DOHH2 (cell line): ENCODE measurements around the gene FGF9.

Experiments
- H3F3A ChIP-seq: fragments of 200-600 bp; sonication (generic), shearing (Covaris generic); 2 replicates; pipeline ENCODE4 v1.6.0; 2016; ENCODE audit warnings: antibody characterized with exemption, mild to moderate bottlenecking; ENCODE audit not compliant: control insufficient read depth, insufficient read depth
- H3K27ac ChIP-seq: fragments of 200-600 bp; sonication (generic); 2 replicates; pipeline ENCODE4 v1.5.1; 2014; ENCODE audit warnings: low read depth, mild to moderate bottlenecking, low read length, moderate library complexity
- H3K27me3 ChIP-seq: fragments of 200-600 bp; sonication (generic); 2 replicates; pipeline ENCODE4 v1.6.1; 2014; ENCODE audit warnings: mild to moderate bottlenecking, low read length, mixed read lengths; ENCODE audit not compliant: control insufficient read depth
- H3K36me3 ChIP-seq: fragments of 200-600 bp; sonication (generic); 2 replicates; pipeline ENCODE4 v1.6.1; 2014; ENCODE audit warnings: mild to moderate bottlenecking, low read length, moderate library complexity, mixed read lengths; ENCODE audit not compliant: control insufficient read depth
- H3K4me1 ChIP-seq: fragments of 200-600 bp; sonication (generic); 2 replicates; pipeline ENCODE4 v1.6.1; 2014; ENCODE audit warnings: mild to moderate bottlenecking, low read length, mixed read lengths; ENCODE audit not compliant: control insufficient read depth
- H3K4me2 ChIP-seq: fragments of 200-600 bp; sonication (generic); 2 replicates; pipeline ENCODE4 v1.6.0; 2014; ENCODE audit warnings: mild to moderate bottlenecking, low read length, moderate library complexity
- H3K4me3 ChIP-seq: fragments of 200-600 bp; sonication (generic); 2 replicates; pipeline ENCODE4 v1.5.1; 2014; ENCODE audit warnings: mild to moderate bottlenecking, low read length, mixed read lengths
- H3K79me2 ChIP-seq: fragments of 200-600 bp; sonication (generic); 2 replicates; pipeline ENCODE4 v1.6.1; 2014; ENCODE audit warnings: mild to moderate bottlenecking, low read length, mixed read lengths; ENCODE audit not compliant: control insufficient read depth
- H3K9me2 ChIP-seq: fragments of 200-600 bp; sonication (generic); replicated peaks from 2 replicates; pipeline ENCODE4 v1.6.1; 2014; ENCODE audit warnings: mild to moderate bottlenecking, low read length, mixed read lengths; ENCODE audit not compliant: control insufficient read depth
- H3K9me3 ChIP-seq: fragments of 200-600 bp; sonication (generic); 2 replicates; pipeline ENCODE4 v1.6.1; 2014; ENCODE audit warnings: antibody characterized with exemption, low read length, mixed read lengths; ENCODE audit not compliant: control insufficient read depth, insufficient read depth
- H4K20me1 ChIP-seq: fragments of 200-600 bp; sonication (generic); 2 replicates; pipeline ENCODE4 v1.6.0; 2014; ENCODE audit warnings: low read depth, mild to moderate bottlenecking, antibody characterized with exemption, low read length, moderate library complexity; ENCODE audit not compliant: control insufficient read depth, insufficient read depth
- CTCF ChIP-seq: fragments of 200-600 bp; sonication (generic); IDR thresholded peaks from one replicate; pipeline ENCODE4 v1.5.1; 2014; ENCODE audit warnings: antibody characterized with exemption, mild to moderate bottlenecking, low read depth, low read length; ENCODE audit not compliant: poor library complexity, severe bottlenecking
- EZH2phosphoT487 ChIP-seq: fragments of 200-600 bp; sonication (generic); IDR thresholded peaks from 2 replicates; pipeline ENCODE4 v1.6.1; 2017; ENCODE audit warnings: borderline replicate concordance, mild to moderate bottlenecking, antibody characterized with exemption, low read length, moderate library complexity, mixed read lengths

Gene FGF9

DNA sequence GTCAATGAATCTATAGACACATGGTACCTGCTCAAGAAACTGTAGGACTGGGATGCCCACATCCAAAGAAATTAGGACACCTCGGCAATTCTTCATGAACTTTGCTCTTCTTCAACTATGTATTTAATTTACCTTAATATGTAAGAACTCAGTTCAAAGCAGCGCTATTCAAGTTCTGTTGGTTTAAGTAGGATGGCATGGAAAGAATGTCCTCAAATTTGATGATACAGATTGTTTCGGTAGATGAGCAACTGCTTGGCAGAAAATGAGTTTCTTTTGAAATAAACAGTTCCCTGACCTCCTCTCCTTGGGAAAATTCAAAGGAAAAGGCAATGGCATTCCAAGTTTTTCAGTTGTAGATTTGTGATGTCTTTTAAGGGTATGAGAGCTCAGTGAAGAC, 36.7 kb downstream of the FGF9 start:
- no peak for TF ChIP-seq CTCF
- TF ChIP-seq EZH2phosphoT487 = no peak
- no peaks in the 10 kb centered on the region for H3K4me1 ChIP-seq
- H3K27ac ChIP-seq = no peak overlapping the region
- no peaks in the 10 kb centered on the region for H3F3A ChIP-seq
- no peak overlapping the region for H3K4me2 ChIP-seq
- H3K79me2 ChIP-seq = no peaks in the 10 kb centered on the region
- H3K9me2 ChIP-seq = no peaks in the 10 kb centered on the region
- H3K36me3 ChIP-seq = no peaks in the 10 kb centered on the region
- no peaks in the 10 kb centered on the region for H4K20me1 ChIP-seq
- H3K9me3 ChIP-seq = no peaks in the 10 kb centered on the region
- no peaks in the 10 kb centered on the region for H3K27me3 ChIP-seq
- no peak overlapping the region for H3K4me3 ChIP-seq

DNA sequence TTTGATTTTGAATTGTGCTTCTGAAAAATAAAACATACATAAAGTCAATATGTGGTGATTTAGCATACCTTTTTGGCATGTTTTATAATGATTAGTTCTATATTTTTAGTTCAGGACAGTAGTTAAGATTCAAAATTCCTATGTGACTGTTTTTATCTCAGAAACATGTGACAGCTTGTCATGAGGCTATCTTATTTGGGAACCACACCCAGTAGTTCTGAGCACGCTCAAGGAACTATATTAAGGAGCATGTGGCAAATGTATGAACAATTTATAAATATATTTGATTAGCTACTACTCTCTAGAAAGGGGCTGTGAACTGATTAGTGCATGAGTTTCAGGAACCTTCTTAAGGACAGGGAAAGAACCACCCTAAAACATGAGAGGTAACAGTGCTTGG, 38.8 kb downstream of the FGF9 start:
- Histone ChIP-seq H3K79me2 (no peaks in the 10 kb centered on the region), H3K36me3 (no peaks in the 10 kb centered on the region), H3K27ac (no peak overlapping the region), H3K27me3 (no peaks in the 10 kb centered on the region), H3K4me3 (no peak overlapping the region), H4K20me1 (no peaks in the 10 kb centered on the region), H3K9me2 (no peaks in the 10 kb centered on the region), H3F3A (no peaks in the 10 kb centered on the region), H3K4me2 (no peak overlapping the region), H3K9me3 (no peaks in the 10 kb centered on the region), H3K4me1 (no peaks in the 10 kb centered on the region)
- TF ChIP-seq CTCF (no peak), EZH2phosphoT487 (no peak)

GRCh38 chr13:21710163-21710562, 39.3 kb downstream of the FGF9 start:
- Histone ChIP-seq H3K4me1 (no peaks in the 10 kb centered on the region), H3K27ac (no peak overlapping the region), H3K4me2 (no peak overlapping the region), H3K79me2 (no peaks in the 10 kb centered on the region), H3K36me3 (no peaks in the 10 kb centered on the region), H3K27me3 (no peaks in the 10 kb centered on the region), H4K20me1 (no peaks in the 10 kb centered on the region), H3K9me2 (no peaks in the 10 kb centered on the region), H3K4me3 (no peak overlapping the region), H3K9me3 (no peaks in the 10 kb centered on the region), H3F3A (no peaks in the 10 kb centered on the region)
- no peak for TF ChIP-seq EZH2phosphoT487

DNA sequence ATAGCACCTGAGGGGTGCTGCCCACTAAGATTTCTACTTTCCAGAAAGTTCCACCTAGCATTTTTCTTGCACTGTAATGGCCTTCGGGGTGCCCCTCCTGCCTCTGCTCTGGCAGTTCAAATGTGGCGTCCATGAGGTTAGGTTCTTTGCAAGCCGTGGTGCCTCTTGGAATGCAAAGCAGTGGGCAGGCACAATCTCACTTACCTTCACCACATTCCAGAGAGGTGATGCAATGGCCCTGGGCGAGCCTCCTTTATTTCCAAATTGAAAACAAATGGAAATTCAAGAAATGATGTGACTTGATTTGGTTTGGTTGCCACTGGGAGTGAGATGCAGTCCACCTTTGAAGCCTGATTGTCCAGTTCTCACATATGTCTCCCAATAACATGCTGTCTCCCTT, 46.9 kb downstream of the FGF9 start:
- TF ChIP-seq EZH2phosphoT487 (no peak), CTCF (no peak)
- no peaks in the 10 kb centered on the region for H3K9me3 ChIP-seq
- no peak overlapping the region for H3K4me2 ChIP-seq
- no peaks in the 10 kb centered on the region for H3K36me3 ChIP-seq
- H3K4me3 ChIP-seq = no peak overlapping the region
- no peaks in the 10 kb centered on the region for H3F3A ChIP-seq
- no peaks in the 10 kb centered on the region for H3K4me1 ChIP-seq
- no peaks in the 10 kb centered on the region for H3K9me2 ChIP-seq
- H4K20me1 ChIP-seq = no peaks in the 10 kb centered on the region
- no peaks in the 10 kb centered on the region for H3K27me3 ChIP-seq
- no peak overlapping the region for H3K27ac ChIP-seq
- no peaks in the 10 kb centered on the region for H3K79me2 ChIP-seq
